T-cell (primary cell): Measurements from ENCODE around the gene CATSPER2. TPM values are rescaled to one million over a fixed set of nuclear protein-coding genes. Genes with fewer than 3 reads are reported as not detected.
"Not testable (repeated sequence)": the region's sequence is repeated elsewhere in the genome, so short reads cannot be mapped to it uniquely, and the experiment has no call there.

Source experiments
- ATAC-seq, 4 experiments: fragments of 200-7000 bp in 3 of 4; fragments of 150-1000 bp in 1 of 4; cut with Tn5 transposase; replicated peaks in 1 of 4; 1 replicate in 3 of 4; 2 replicates in 1 of 4; pipeline ENCODE4 v1.10.0; 2021; ENCODE audit warnings: moderate library complexity in 3 of 4, mild to moderate bottlenecking in 2 of 4, moderate number of reproducible peaks in 1 of 4
- CTCF ChIA-PET, 2 donors: fragments of 300-600 bp; sonication (Branson Sonifier 250); formaldehyde crosslinking; loops; one replicate each; lab custom pipeline; 2022; ENCODE audit warnings: antibody characterized with exemption in 2 of 2; lab: Charles Lee
- POLR2A ChIA-PET, 2 donors: fragments of 300-600 bp; sonication (Branson Sonifier 250); formaldehyde crosslinking; loops; one replicate each; lab custom pipeline; 2022; ENCODE audit warnings: antibody characterized with exemption in 2 of 2; lab: Charles Lee
- DNase-seq, 35 experiments: peaks; one replicate each; pipeline versions ENCODE4 v3.0.0 to v3.0.0-alpha.2; 2013 to 2023
- H3K27ac ChIP-seq: one replicate; pipeline ENCODE4 v1.5.1; 2013; ENCODE audit warnings: low read length
- H3K27me3 ChIP-seq, 2 experiments: replicated peaks in 1 of 2; 1 replicate in 1 of 2; 2 replicates in 1 of 2; pipeline versions ENCODE4 v1.6.1 to v1.7.0; 2013; ENCODE audit warnings: low read length in 1 of 2, mixed read lengths in 1 of 2; ENCODE audit not compliant: control insufficient read depth in 2 of 2, insufficient read depth in 2 of 2; ENCODE audit errors: extremely low read depth in 1 of 2
- H3K36me3 ChIP-seq, 2 donors: 1 replicate in 1 of 2; 2 replicates in 1 of 2; pipeline versions ENCODE4 v1.6.1 to v1.7.0; 2013; ENCODE audit warnings: low read length in 1 of 2; ENCODE audit not compliant: control insufficient read depth in 2 of 2, insufficient read depth in 1 of 2; ENCODE audit errors: extremely low read depth in 1 of 2
- H3K4me1 ChIP-seq, 2 experiments: 1 replicate in 1 of 2; 2 replicates in 1 of 2; pipeline versions ENCODE4 v1.6.1 to v1.7.0; 2013; ENCODE audit warnings: low read length in 2 of 2, mixed read lengths in 1 of 2; ENCODE audit not compliant: insufficient read depth in 2 of 2, control insufficient read depth in 1 of 2; ENCODE audit errors: extremely low read depth in 1 of 2
- H3K4me3 ChIP-seq, 2 donors: 1 replicate in 1 of 2; 2 replicates in 1 of 2; pipeline versions ENCODE4 v1.5.1 to v1.7.0; 2013; ENCODE audit warnings: mild to moderate bottlenecking in 2 of 2, low read length in 1 of 2, moderate library complexity in 1 of 2; ENCODE audit not compliant: control insufficient read depth in 1 of 2; ENCODE audit errors: extremely low read depth in 1 of 2
- H3K9me3 ChIP-seq: 2 replicates; pipeline ENCODE4 v1.7.0; 2013
- H3K27ac Mint-ChIP-seq, 2 donors: one replicate each; pipeline ENCODE4 v1.8.0; 2020 to 2021; ENCODE audit warnings: mild to moderate bottlenecking in 2 of 2, mixed read lengths in 2 of 2
- H3K27me3 Mint-ChIP-seq, 2 donors: one replicate each; pipeline ENCODE4 v1.8.0; 2021 to 2022; ENCODE audit warnings: mixed read lengths in 2 of 2
- H3K36me3 Mint-ChIP-seq: one replicate; pipeline ENCODE4 v1.8.0; 2021; ENCODE audit warnings: mixed read lengths
- H3K4me1 Mint-ChIP-seq, 3 donors: one replicate each; pipeline ENCODE4 v1.8.0; 2020 to 2022; ENCODE audit warnings: mixed read lengths in 3 of 3, mild to moderate bottlenecking in 1 of 3
- H3K4me3 Mint-ChIP-seq, 3 donors: one replicate each; pipeline ENCODE4 v1.8.0; 2020 to 2022; ENCODE audit warnings: mild to moderate bottlenecking in 3 of 3, mixed read lengths in 3 of 3, moderate library complexity in 3 of 3
- H3K9me3 Mint-ChIP-seq, 3 donors: one replicate each; pipeline ENCODE4 v1.8.0; 2020 to 2022; ENCODE audit warnings: mixed read lengths in 3 of 3
- WGBS: methylation state at CpG from one replicate; pipeline ENCODE4 v1.1.5; 2013; ENCODE audit warnings: missing lambda C conversion rate; ENCODE audit not compliant: insufficient coverage; 5-methylcytosine and 5-hydroxymethylcytosine counted together
- total RNA-seq, 35 experiments: library from RNA in 6 of 35; stranded (reverse) in 6 of 35; fragments of 120-200 nt in 1 of 35; gene quantifications; one replicate each; pipeline versions ENCODE4 v1.2.1 to v1.2.4 and lab custom pipeline; 2013 to 2026

CATSPER2 gene
- total RNA-seq, 5 donors from 2014 or later (not counting 1 experiment from before 2014, with no cell fraction given), result 6.6 to 10.5 (median 8.3) TPM

DNA sequence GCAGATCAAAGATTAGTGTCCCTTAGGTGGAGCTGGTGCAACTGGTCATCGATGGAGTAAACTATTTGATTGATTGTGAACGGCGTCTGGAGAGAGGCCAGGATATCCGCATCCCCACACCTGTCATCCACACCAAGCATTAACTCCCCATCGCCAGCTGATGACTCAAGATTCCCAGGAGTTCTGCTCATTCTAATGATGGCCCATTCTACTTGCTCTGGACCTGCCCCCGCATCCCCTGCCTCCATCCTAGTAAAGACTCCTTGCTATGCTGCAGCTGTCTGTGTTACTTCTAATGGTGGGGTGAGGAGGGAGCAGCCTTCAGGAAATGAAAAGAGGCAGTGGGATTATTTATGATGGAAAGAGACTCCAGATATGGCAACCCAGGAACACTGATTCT lies 49.5 kb downstream of the CATSPER2 start:
- H3K27ac ChIP-seq, H3K9me3 Mint-ChIP-seq, POLR2A ChIA-PET, H3K27me3 ChIP-seq, H3K4me3 Mint-ChIP-seq, H3K9me3 ChIP-seq, ATAC-seq, H3K4me3 ChIP-seq, H3K27ac Mint-ChIP-seq, DNase-seq, CTCF ChIA-PET, H3K36me3 Mint-ChIP-seq, H3K4me1 Mint-ChIP-seq, H3K36me3 ChIP-seq, H3K4me1 ChIP-seq: not testable (repeated sequence)
- no CpG with 5 or more reads among the region's 6 CpGs for WGBS
- H3K27me3 Mint-ChIP-seq, result peaks cover 23 to 25% of the 10 kb centered on the region in 2 donors

DNA sequence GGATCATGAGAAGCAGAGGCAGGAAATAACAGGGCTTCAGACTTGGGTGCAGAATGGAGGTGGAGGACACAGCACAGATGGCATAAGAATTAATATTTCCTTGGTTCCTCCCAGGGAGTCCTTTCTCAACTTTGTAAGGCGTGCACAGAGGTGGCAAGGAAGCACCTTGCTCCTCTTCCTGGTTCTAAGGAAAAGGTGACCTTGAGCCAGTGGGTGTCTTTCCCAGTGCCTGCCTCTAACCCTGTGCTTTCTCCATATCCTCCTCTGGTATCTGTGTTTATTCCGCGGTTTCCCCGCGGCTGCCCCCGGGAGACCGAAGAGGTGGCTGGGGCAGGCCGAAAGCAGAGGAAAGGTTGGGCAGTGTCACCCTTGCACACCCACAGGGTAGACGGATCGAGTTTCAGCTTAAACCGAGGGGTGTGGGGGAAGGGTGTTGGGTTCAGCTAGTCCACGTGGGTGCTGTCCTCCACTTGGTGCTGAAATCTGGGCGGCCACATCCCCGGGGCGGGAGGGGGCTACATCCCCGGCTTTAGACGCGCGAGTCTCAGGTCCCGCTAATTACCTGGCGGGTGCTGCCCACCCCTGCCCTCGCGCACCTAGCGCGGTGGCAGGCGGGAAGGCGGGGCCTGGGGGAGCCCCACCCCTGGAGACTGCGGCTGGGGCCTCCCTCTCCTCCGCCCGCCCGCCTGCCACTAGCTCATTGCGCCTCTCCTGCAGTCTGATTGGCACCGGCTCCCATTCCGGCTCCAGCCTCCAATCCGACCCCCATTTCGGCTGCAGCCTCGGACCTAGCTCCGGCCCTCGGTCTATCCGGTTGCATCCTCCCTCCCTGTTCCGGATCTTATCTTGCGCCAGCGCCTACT lies 55.1 kb downstream of the CATSPER2 start, which contains the start of gene CKMT1B:
TSS of gene CKMT1B (plus strand) at position 700 of the 863 bp plus-strand sequence. CDS start 192 bp downstream, outside the sequence.
- H3K4me3 Mint-ChIP-seq, H3K27ac ChIP-seq, H3K9me3 Mint-ChIP-seq, H3K36me3 Mint-ChIP-seq, H3K9me3 ChIP-seq, H3K27ac Mint-ChIP-seq, H3K4me3 ChIP-seq, H3K27me3 ChIP-seq, H3K36me3 ChIP-seq, DNase-seq, POLR2A ChIA-PET, H3K4me1 Mint-ChIP-seq, CTCF ChIA-PET, H3K4me1 ChIP-seq: not testable (repeated sequence)
- ATAC-seq, result peak in 3 of 4 experiments; percentile 10 to 19 (median 14)
- H3K27me3 Mint-ChIP-seq, result peaks cover 12 to 14% of the 10 kb centered on the region in 2 donors
- WGBS, result no CpG with 5 or more reads among the region's 43 CpGs

DNA sequence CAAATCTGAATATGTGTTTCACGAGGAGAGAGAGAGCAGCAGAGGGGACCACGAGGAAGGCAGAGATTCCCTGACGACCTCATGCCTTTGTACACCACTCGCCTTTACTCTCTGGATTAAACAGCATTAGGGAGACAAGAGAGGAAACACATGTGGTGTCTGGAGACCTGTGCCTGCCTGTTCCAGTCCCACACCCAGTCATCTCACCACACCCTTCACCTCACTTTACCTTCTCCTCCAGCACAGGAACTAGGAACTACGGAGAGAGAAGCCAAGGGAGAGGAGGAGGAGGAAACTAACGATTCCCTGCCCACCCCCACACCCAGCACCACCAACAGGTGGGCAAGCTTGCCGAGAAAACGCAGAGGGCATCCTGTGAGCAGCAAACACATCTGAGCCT lies 55.8 kb downstream of the CATSPER2 start:
- H3K9me3 ChIP-seq, H3K9me3 Mint-ChIP-seq, H3K4me3 Mint-ChIP-seq, H3K36me3 Mint-ChIP-seq, H3K4me1 Mint-ChIP-seq, H3K27ac ChIP-seq, H3K27me3 ChIP-seq, H3K36me3 ChIP-seq, CTCF ChIA-PET, POLR2A ChIA-PET, ATAC-seq, H3K27ac Mint-ChIP-seq, H3K4me1 ChIP-seq, DNase-seq, H3K4me3 ChIP-seq: not testable (repeated sequence)
- H3K27me3 Mint-ChIP-seq, result peaks cover 9 to 11% of the 10 kb centered on the region in 2 donors
- 10% methylated on average over 2 of the region's 8 CpGs for WGBS

DNA sequence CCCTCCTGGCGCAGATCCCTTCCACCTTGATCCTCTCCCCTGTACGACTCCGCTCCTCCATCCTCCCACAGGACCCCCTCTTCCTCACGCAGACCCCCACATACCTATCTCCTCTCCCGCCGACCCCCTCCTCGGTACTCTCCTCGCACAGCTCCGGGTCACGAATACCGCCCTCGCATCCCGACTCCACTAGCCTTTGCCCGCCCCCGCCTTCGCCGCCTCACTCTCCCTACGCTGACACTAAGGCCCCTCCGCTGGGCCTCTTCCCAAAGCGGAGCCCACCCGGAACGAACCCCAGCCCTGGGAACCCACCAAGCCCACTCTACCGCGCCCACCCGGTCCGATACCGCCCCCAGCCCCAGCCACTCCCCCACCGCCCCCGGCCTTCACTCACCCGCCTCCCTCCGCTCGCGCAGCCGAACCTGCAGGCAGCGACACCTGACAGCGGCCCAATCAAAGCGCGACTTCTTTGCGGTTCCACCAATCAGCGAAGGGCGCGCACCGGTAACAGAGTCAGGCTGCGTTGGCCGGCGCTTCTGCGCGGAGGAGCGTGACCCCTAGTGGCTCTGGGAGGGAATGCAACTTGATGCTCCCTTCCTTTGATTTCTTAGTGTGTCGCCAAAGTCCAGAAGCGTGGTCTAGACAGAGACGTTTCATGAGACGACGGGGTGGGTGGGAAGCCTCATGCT lies 58.7 kb downstream of the CATSPER2 start, which contains the start of gene PPIP5K1:
TSS of gene PPIP5K1 (minus strand) at position 431 of the 689 bp plus-strand sequence. CDS start 5,704 bp downstream, outside the sequence.
- H3K27ac ChIP-seq, H3K36me3 Mint-ChIP-seq, H3K36me3 ChIP-seq, CTCF ChIA-PET, H3K4me1 ChIP-seq, H3K4me1 Mint-ChIP-seq, POLR2A ChIA-PET, H3K9me3 Mint-ChIP-seq, H3K27ac Mint-ChIP-seq, H3K9me3 ChIP-seq, DNase-seq, H3K27me3 Mint-ChIP-seq, H3K4me3 ChIP-seq, H3K4me3 Mint-ChIP-seq, H3K27me3 ChIP-seq: not testable (repeated sequence)
- WGBS, result no CpG with 5 or more reads among the region's 54 CpGs
- ATAC-seq, result peak; percentile 99

Other genes starting within 250 kb of the CATSPER2 start
- 10 to 100 TPM; 26.8 to 41.8 (median 35.1) TPM for gene TP53BP1, start 155.7 kb downstream of the CATSPER2 start, total RNA-seq
- 1 to 10 TPM; 1.4 to 4.2 (median 2.3) TPM for gene MAP1A, start 131.2 kb downstream of the CATSPER2 start, total RNA-seq
- 10 to 100 TPM; 30.0 to 47.1 (median 39.1) TPM for gene PPIP5K1, start 58.6 kb downstream of the CATSPER2 start, total RNA-seq
- not detected for gene CKMT1B, start 54.8 kb downstream of the CATSPER2 start, total RNA-seq
- 1 to 10 TPM in 4 of 5 donors, under 1 TPM in 1; 0.85 to 3.8 (median 2.1) TPM for gene STRC, start 30.0 kb downstream of the CATSPER2 start, total RNA-seq
- under 1 TPM in 2 of 5 donors, not detected in 3; 0.16 to 0.28 TPM for gene CKMT1A, start 45.0 kb upstream of the CATSPER2 start, total RNA-seq
- 100 to 1,000 TPM; 151 to 231 (median 190) TPM for gene PDIA3, start 97.6 kb upstream of the CATSPER2 start, total RNA-seq
- gene ELL3, start 128.1 kb upstream of the CATSPER2 start, total RNA-seq, result 1 to 10 TPM in 4 of 5 donors, under 1 TPM in 1; 0.80 to 6.5 (median 2.2) TPM
- gene SERF2, start 143.5 kb upstream of the CATSPER2 start, total RNA-seq, result 100 to 1,000 TPM; 397 to 586 (median 532) TPM
- under 1 TPM in 3 of 5 donors, not detected in 2; 0.20 to 0.32 (median 0.26) TPM for gene SERINC4, start 151.4 kb upstream of the CATSPER2 start, total RNA-seq
- gene HYPK, start 151.8 kb upstream of the CATSPER2 start, total RNA-seq, result 10 to 100 TPM; 19.2 to 23.6 (median 21.8) TPM
- 10 to 100 TPM in 4 of 5 donors, 1 to 10 TPM in 1; 9.6 to 22.1 (median 21.0) TPM for gene MFAP1, start 175.8 kb upstream of the CATSPER2 start, total RNA-seq
- gene WDR76, start 178.2 kb upstream of the CATSPER2 start, total RNA-seq, result 10 to 100 TPM; 10.5 to 12.4 (median 11.6) TPM